Fibroblast of the aortic adventitia (primary cell): ENCODE measurements around the gene SAMD10. TPM values are rescaled to one million over a fixed set of nuclear protein-coding genes. Genes with fewer than 3 reads are reported as not detected.
"Not testable (repeated sequence)": the region's sequence is repeated elsewhere in the genome, so short reads cannot be mapped to it uniquely, and the experiment has no call there.

Experiments used
- DNase-seq: peaks from one replicate; pipeline ENCODE4 v3.0.0-alpha.2; 2010; ENCODE audit warnings: low read depth
- H3K4me3 ChIP-seq: 2 replicates; pipeline ENCODE4 v1.5.1; 2011; ENCODE audit warnings: low read depth, mild to moderate bottlenecking, control low read depth, low read length, moderate library complexity
- CTCF ChIP-seq: IDR thresholded peaks from 2 replicates; pipeline ENCODE4 v1.5.1; 2011; ENCODE audit warnings: mild to moderate bottlenecking, low read length, control low read depth, inconsistent platforms; ENCODE audit not compliant: insufficient read depth
- total RNA-seq: library from RNA; depleted of rRNA; stranded (reverse); fragments of >200 nt; gene quantifications from 2 replicates; pipeline ENCODE4 v1.2.3, GENCODE V29; 2012; ENCODE audit warnings: low replicate concordance

The SAMD10 gene
- total RNA-seq, 1 donor: 2.3 TPM

GRCh38 chr20:63962426-63963347 is 16.8 kb downstream of the SAMD10 start:
- TF ChIP-seq CTCF: no peak
- DNase-seq: no peak
- H3K4me3 ChIP-seq: no peak overlapping the region

- TF ChIP-seq CTCF: no peak
- H3K4me3 ChIP-seq: no peak overlapping the region
- DNase-seq: no peak
Observed at GRCh38 chr20:63961664-63962425, 17.6 kb downstream of the SAMD10 start.

DNA sequence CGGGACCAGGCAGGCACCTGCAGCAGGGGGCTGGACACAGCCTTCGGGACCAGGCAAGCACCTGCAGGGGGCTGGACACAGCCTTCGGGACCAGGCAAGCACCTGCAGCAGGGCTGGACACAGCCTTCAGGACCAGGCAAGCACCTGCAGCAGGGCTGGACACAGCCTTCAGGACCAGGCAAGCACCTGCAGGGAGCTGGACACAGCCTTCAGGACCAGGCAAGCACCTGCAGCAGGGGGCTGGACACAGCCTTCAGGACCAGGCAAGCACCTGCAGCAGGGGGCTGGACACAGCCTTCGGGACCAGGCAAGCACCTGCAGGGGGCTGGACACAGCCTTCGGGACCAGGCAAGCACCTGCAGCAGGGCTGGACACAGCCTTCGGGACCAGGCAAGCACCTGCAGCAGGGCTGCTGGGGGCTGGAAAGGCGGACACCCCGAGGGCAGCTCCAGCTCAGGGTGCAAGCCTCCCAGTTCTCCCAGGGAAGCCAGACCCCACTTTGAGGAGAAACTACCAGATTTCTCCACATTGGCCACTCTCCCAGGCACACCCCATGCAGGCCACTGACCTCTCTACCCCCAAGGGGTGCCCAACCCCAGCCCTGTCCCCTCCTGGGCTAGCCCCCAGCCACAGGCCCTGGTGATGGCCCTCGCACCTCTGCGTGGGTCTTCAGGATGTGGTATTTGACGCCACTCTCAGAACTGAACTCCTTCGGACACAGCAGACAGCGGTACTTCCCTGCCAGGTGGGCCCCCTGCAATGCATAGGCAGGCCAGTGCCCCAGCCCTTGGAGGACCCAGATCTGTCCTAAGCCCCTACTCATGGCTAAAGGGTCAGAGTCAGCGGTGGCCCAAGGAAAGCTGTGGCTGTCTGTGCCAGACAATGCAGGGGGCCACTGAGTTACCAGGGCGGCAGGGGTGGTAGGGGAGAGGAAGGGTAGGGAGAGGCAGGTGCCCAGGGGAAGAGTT is 18.5 kb downstream of the SAMD10 start:
- not testable (repeated sequence) for DNase-seq, H3K4me3 ChIP-seq

DNA sequence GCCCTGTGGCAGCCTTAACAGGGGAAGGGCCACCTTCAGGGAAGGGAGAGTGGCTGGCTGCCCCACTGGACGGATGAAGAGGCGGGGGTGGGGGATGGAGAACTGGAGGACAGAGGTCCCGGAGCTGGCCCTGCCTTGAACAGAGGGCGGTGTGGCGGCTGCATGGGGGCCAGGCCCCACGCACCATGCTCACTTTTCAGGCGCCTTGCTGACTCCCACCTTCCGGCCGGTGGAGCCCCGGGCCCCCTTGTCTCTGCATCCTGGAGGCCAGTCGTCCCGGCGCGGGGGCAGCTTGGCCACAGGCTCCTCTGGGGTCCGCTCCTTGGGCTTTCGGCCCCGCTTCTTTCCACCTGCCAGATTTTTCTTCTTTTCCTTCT is 19.8 kb downstream of the SAMD10 start:
- DNase-seq: no peak
- no peak overlapping the region for H3K4me3 ChIP-seq
- no peak for TF ChIP-seq CTCF

DNA sequence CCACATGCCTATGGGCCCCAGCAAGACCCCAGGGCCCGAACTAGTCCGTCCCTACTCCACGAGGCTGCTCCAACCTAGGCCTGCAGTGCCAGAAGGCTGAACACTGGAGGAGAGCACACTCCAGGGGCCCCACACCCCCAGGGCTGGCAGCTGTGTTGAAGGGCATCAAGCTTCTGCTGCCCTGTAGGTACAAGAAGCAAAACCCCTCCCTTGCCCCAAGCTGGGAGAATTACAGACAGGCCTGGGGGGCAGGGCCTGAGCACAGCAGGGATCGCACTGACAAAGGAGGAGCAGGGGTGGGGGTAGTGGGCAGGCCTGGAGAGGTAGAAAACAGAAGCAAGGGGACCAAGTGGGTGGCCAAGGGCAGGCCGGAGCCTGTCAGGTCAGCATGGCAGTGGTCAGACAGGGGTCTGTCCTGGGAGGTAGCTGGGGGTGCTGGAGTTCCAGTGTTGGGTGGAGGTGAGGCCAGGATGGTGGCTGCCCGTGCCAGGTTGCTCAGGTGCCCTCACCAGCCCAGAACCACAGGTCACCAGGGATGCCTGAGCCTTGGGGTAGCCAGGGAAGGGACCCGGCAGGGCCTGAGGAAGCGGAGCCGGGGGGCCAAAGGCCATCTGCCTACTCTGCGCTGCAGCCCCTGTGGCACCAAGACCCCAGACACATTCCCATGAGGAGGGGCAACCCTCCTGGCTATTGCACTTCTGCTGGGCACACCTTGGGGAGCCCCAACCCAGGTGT is 20.3 kb downstream of the SAMD10 start:
- no peak for DNase-seq
- TF ChIP-seq CTCF: no peak
- no peak overlapping the region for H3K4me3 ChIP-seq

- no peak for DNase-seq
- TF ChIP-seq CTCF: no peak
- H3K4me3 ChIP-seq: no peak overlapping the region
Observed at GRCh38 chr20:63958471-63958870, 21.0 kb downstream of the SAMD10 start.
